Spleen (tissue), 11 donors: ENCODE results near the gene TNPO2. TPM values are rescaled to one million over a fixed set of nuclear protein-coding genes. Genes with fewer than 3 reads are reported as not detected.

Experiments
- DNase-seq: peaks from one replicate; pipeline ENCODE4 v3.0.0-alpha.2; 2020
- H3K27ac ChIP-seq, 8 donors: fragments of 200-600 bp; sonication (generic) in 7 of 8; 1 replicate in 4 of 8; 2 replicates in 4 of 8; pipeline versions ENCODE4 v1.5.0 to v1.8.0; 2016 to 2021; ENCODE audit warnings: inconsistent platforms in 4 of 8, mild to moderate bottlenecking in 4 of 8, moderate library complexity in 1 of 8
- H3K27me3 ChIP-seq, 7 donors: fragments of 200-600 bp; sonication (generic) in 6 of 7; replicated peaks in 1 of 7; 1 replicate in 4 of 7; 2 replicates in 3 of 7; pipeline versions ENCODE4 v1.5.0 to v1.8.0; 2016 to 2021; ENCODE audit warnings: inconsistent platforms in 3 of 7, mild to moderate bottlenecking in 1 of 7
- H3K36me3 ChIP-seq, 6 donors: fragments of 200-600 bp; sonication (generic) in 5 of 6; 1 replicate in 4 of 6; 2 replicates in 2 of 6; pipeline versions ENCODE4 v1.5.0 to v1.8.0; 2016 to 2021; ENCODE audit warnings: inconsistent platforms in 2 of 6
- H3K4me1 ChIP-seq, 6 donors: fragments of 200-600 bp; sonication (generic) in 5 of 6; 1 replicate in 3 of 6; 2 replicates in 3 of 6; pipeline versions ENCODE4 v1.5.0 to v1.8.0; 2016 to 2021; ENCODE audit warnings: inconsistent platforms in 3 of 6
- H3K4me3 ChIP-seq, 8 donors: fragments of 200-600 bp; sonication (generic) in 7 of 8; 1 replicate in 4 of 8; 2 replicates in 4 of 8; pipeline versions ENCODE4 v1.5.0 to v1.8.0; 2016 to 2021; ENCODE audit warnings: inconsistent platforms in 4 of 8, mild to moderate bottlenecking in 4 of 8, moderate library complexity in 2 of 8
- H3K9me3 ChIP-seq, 8 donors: fragments of 200-600 bp; sonication (generic) in 7 of 8; 1 replicate in 4 of 8; 2 replicates in 4 of 8; pipeline versions ENCODE4 v1.5.0 to v1.8.0; 2016 to 2021; ENCODE audit warnings: inconsistent platforms in 4 of 8
- POLR2A ChIP-seq, 3 donors: fragments of 450-650 bp; IDR thresholded peaks; one replicate each; pipeline ENCODE4 v1.5.1; 2017; ENCODE audit warnings: antibody characterized with exemption in 3 of 3, mild to moderate bottlenecking in 1 of 3
- POLR2AphosphoS5 ChIP-seq, 3 donors: sonication (generic); formaldehyde crosslinking; IDR thresholded peaks; one replicate each; pipeline ENCODE4 v1.5.1; 2017; ENCODE audit warnings: antibody characterized with exemption in 3 of 3
- WGBS, 5 donors: extraction: QIAGEN DNeasy Blood & Tissue Kit in 3 of 5; methylation state at CpG; one replicate each; pipeline versions ENCODE4 v1.1.5 to v1.1.7; 2013 to 2018; 5-methylcytosine and 5-hydroxymethylcytosine counted together
- intact Hi-C: fragments of 100-400 bp; cut with DNase I; formaldehyde crosslinking; loops from one replicate; pipeline ENCODE4 v1.15.0; 2023; ENCODE audit warnings: low total_unique reads
- polyA plus RNA-seq, 3 donors: library from polyadenylated mRNA; stranded (reverse); fragments of 200-250 nt; gene quantifications; one replicate each; pipeline ENCODE4 v1.2.1, GENCODE V29; 2013
- total RNA-seq, 7 donors: library from RNA; depleted of rRNA in 3 of 7; stranded (reverse); fragments of >200 nt in 3 of 7; fragmentation: NEBNext Ultra II Directional in 4 of 7; extraction: Animal tissue kit (Norgen Biotek cat#: 25700) in 4 of 7; gene quantifications; one replicate each; pipeline versions ENCODE4 v1.1.0 to v1.2.1, GENCODE V29; 2016 to 2021
- TF ChIP-seq, protein P1 (sequence below), 11 experiments: fragments of 200-600 bp in 7 of 11; fragments of 450-650 bp in 4 of 11; sonication (generic) in 4 of 11; IDR thresholded peaks in 8 of 11; conservative IDR thresholded peaks in 3 of 11; 1 replicate in 7 of 11; 2 replicates in 4 of 11; pipeline versions ENCODE4 v1.4.0 to v1.8.0; 2016 to 2021; ENCODE audit warnings: antibody characterized with exemption in 11 of 11, inconsistent platforms in 4 of 11, mild to moderate bottlenecking in 1 of 11
- donor health status: healthy with polysubstance abuse.
- donor health status: DM: no; HTN: no; CAD: no; lungs with moderate emphysema.
- donor health status: DM: no; HTN: no; CAD: no.
- donor health status: Bipolar disorder and iron deficiency.
- donor health status: healthy.
- donor health status: DM: no; HTN: no; CAD: no.
- donor health status: DM: yes; HTN: yes; CAD: no.

TNPO2 gene
- total and polyA plus RNA-seq, 10 donors, result 15.8 to 83.6 (median 50.6) TPM

- H3K36me3 ChIP-seq, result peaks cover 0 to 63% (median 57%) of the 10 kb centered on the region in 6 donors
- intact Hi-C loops, result loop anchor here (5.0 kb wide), 1 partner anchor 110 kb away; no protein-coding TSS in a partner anchor
- no peak overlapping the region for H3K27ac ChIP-seq
- no peaks in the 10 kb centered on the region for H3K9me3 ChIP-seq
- no peak overlapping the region for H3K4me3 ChIP-seq
- H3K4me1 ChIP-seq, result peaks cover 22 to 67% (median 42%) of the 10 kb centered on the region in 6 donors
- 88 to 98% (median 92%) methylated on average over 3 to 10 of the region's 10 CpGs for WGBS, 5 donors
- no peak for DNase-seq
- H3K27me3 ChIP-seq, result no peaks in the 10 kb centered on the region
- TF ChIP-seq POLR2AphosphoS5 (IDR thresholded peaks at IDR 0.05), result peak in 1 of 3 donors; percentile 49
- TF ChIP-seq, protein P1, sequence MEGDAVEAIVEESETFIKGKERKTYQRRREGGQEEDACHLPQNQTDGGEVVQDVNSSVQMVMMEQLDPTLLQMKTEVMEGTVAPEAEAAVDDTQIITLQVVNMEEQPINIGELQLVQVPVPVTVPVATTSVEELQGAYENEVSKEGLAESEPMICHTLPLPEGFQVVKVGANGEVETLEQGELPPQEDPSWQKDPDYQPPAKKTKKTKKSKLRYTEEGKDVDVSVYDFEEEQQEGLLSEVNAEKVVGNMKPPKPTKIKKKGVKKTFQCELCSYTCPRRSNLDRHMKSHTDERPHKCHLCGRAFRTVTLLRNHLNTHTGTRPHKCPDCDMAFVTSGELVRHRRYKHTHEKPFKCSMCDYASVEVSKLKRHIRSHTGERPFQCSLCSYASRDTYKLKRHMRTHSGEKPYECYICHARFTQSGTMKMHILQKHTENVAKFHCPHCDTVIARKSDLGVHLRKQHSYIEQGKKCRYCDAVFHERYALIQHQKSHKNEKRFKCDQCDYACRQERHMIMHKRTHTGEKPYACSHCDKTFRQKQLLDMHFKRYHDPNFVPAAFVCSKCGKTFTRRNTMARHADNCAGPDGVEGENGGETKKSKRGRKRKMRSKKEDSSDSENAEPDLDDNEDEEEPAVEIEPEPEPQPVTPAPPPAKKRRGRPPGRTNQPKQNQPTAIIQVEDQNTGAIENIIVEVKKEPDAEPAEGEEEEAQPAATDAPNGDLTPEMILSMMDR (IDR thresholded peaks at IDR 0.05 in 8 of 11, conservative IDR thresholded peaks at IDR 0.05 in 3 of 11), result no peak
Observed at GRCh38 chr19:12672744-12673143, 51.0 kb downstream of the TNPO2 start.

DNA sequence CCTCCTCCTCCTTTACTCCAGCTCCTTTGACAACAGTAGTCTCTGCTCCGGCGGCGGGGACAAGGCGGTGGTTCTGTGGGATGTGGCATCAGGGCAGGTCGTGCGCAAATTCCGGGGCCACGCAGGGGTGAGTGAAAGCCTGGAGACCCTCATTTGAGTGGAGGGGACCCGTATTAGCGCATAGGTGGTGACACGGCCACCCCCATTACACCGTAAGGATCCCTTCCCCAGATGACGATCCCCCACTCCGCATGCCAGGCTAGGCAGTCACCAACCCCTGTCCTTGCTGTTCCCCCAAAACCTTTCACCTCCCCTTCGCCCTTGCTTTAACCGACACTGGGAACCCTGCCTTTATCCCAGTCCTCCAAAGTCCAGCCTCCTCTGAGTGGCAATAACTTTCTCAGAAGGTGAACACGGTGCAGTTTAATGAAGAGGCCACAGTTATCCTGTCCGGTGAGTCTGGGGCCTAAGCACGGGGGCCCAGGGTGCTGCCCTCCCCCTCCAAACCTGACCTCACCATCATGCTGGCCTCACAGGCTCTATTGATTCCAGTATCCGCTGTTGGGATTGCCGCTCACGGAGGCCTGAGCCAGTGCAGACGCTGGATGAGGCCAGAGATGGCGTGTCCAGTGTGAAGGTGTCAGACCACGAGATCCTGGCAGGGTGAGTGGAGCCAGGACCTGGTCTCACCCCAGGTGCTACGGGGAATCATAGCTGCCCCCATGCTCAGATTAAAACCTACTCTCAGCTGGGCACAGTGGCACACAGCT lies 53.4 kb downstream of the TNPO2 start:
- intact Hi-C loops, result loop anchor here (5.0 kb wide), 1 partner anchor 108 kb away; no protein-coding TSS in a partner anchor
- peak; percentile 85 for DNase-seq
- Histone ChIP-seq H3K27me3 (no peaks in the 10 kb centered on the region), H3K4me3 (peak overlapping the region; percentile 77 to 98 (median 94)), H3K9me3 (no peaks in the 10 kb centered on the region), H3K4me1 (peaks cover 26 to 77% (median 52%) of the 10 kb centered on the region in 6 donors), H3K36me3 (peaks cover 0 to 41% (median 34%) of the 10 kb centered on the region in 6 donors), H3K27ac (peak overlapping the region; percentile 84 to 98 (median 96))
- 45 to 56% (median 45%) methylated on average over 8 to 26 of the region's 26 CpGs for WGBS, 5 donors
- TF ChIP-seq POLR2AphosphoS5 (IDR thresholded peaks at IDR 0.05) (no peak), POLR2A (IDR thresholded peaks at IDR 0.05) (no peak)
- TF ChIP-seq, protein P1 (IDR thresholded peaks at IDR 0.05 in 8 of 11, conservative IDR thresholded peaks at IDR 0.05 in 3 of 11), result no peak

DNA sequence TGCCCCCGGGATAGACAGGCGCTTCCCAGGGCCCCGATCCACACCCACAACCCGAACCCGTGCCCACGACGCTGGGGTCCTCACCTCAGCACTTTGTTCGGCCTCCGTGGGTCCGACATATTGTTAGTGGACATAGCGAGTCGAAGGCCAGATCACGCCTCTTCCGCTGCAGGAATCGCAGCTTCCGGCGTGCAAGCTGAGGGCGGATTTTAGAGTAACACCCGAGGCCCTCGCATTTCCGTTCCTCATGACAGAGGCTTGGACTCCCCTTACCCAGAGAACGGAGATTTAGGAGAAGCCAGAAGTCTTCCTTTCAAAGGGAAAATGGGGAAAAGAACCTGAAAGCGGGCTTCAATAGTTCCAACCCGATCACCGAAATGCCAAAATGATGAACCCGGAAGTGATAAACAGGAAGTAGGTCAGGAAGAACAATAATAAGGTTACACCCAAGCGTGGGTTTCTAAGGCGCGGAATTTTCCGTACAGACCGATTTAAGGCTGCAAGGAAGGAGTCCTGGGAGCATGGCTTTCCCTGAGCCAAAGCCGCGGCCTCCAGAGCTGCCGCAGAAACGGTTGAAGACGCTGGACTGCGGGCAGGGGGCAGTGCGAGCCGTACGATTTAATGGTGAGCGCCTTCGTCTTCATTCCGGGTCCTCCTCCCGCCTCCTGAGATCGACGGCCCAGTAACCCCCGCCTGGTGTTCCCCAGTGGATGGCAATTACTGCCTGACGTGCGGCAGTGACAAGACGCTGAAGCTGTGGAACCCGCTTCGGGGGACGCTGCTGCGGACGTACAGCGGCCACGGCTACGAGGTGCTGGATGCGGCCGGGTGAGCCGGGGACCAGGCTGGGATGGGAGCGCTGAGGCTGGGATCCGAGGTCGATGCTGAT lies 54.2 kb downstream of the TNPO2 start:
- peak; percentile 93 for DNase-seq
- peak; percentile 81 to 88 (median 84) for TF ChIP-seq POLR2AphosphoS5 (IDR thresholded peaks at IDR 0.05)
- TF ChIP-seq POLR2A (IDR thresholded peaks at IDR 0.05), result no peak
- TF ChIP-seq, protein P1 (IDR thresholded peaks at IDR 0.05 in 8 of 11, conservative IDR thresholded peaks at IDR 0.05 in 3 of 11), result peak in 3 of 11 experiments; percentile 13 to 17 (median 15)
- peak overlapping the region; percentile 84 to 98 (median 96) for H3K27ac ChIP-seq
- intact Hi-C loops, result loop anchor here (5.0 kb wide), 1 partner anchor 107 kb away; no protein-coding TSS in a partner anchor
- WGBS, 5 donors, result 0 to 1% (median 1%) methylated on average over 24 to 64 of the region's 64 CpGs
- H3K4me1 ChIP-seq, result peaks cover 31 to 85% (median 61%) of the 10 kb centered on the region in 6 donors
- peak overlapping the region; percentile 77 to 98 (median 94) for H3K4me3 ChIP-seq
- no peaks in the 10 kb centered on the region for H3K9me3 ChIP-seq
- no peaks in the 10 kb centered on the region for H3K27me3 ChIP-seq
- H3K36me3 ChIP-seq, result peaks cover 0 to 40% (median 31%) of the 10 kb centered on the region in 6 donors
